PC-3 (cell line): ENCODE data around the gene PCNT.

Experiments
- EZH2 ChIP-seq: fragments of 300-600 bp; sonication (generic); IDR thresholded peaks from one replicate; pipeline ENCODE4 v1.6.1; 2017; ENCODE audit warnings: antibody characterized with exemption, mild to moderate bottlenecking, low read length; ENCODE audit not compliant: unreplicated experiment
- EZH2phosphoT487 ChIP-seq: fragments of 300-600 bp; sonication (generic); IDR thresholded peaks from 2 replicates; pipeline ENCODE4 v1.6.1; 2018; ENCODE audit warnings: mild to moderate bottlenecking, antibody characterized with exemption, low read length, borderline replicate concordance
- TF ChIP-seq, protein P1 (sequence below): fragments of 300-600 bp; sonication (generic); conservative IDR thresholded peaks from 2 replicates; pipeline ENCODE4 v1.5.1; 2017; ENCODE audit warnings: antibody characterized with exemption, low read depth, mild to moderate bottlenecking, low read length

DNA sequence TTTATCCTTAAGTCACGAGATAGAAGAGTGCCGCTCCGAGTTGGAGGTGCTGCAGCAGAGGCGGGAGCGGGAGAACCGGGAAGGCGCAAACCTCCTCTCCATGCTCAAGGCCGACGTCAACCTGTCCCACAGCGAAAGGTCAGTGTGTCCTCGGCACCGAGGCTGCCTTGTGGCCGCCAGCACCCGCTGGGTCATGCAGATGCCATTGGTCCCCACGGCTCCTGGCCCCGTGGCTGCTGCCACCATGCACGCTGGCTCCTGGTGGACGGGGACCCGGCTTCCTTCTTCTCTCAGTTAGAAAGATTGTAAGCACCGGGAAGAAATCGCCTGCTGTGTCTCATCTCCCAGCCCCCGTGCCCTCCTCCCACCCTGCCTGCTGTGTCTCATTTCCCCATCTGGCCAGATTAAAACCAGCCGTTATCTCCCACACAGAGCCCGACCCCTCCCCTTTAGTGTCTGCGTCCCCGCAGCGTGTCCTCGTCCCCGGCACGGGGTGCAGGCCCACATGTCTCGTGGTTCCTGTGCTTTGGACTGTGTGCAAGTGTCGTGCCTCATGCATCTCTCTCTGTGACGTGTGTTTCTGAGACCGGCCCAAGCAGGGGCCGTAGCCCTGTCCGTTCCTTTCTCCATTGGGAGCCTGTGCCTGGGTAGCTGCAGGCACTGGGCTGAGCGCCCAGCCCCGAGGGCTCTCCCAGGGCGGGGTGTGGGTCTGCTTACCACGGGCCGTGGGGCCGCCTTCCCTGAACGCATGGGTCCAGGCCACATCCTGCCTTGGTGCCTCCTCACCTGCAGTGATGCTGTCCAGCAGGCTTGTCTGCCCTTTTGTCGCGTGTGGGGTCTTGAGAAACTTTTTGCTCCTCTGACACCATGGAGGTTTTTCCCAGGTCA is 62.1 kb downstream of the PCNT start:
- TF ChIP-seq EZH2phosphoT487 (no peak), EZH2 (no peak)
- TF ChIP-seq, protein P1, sequence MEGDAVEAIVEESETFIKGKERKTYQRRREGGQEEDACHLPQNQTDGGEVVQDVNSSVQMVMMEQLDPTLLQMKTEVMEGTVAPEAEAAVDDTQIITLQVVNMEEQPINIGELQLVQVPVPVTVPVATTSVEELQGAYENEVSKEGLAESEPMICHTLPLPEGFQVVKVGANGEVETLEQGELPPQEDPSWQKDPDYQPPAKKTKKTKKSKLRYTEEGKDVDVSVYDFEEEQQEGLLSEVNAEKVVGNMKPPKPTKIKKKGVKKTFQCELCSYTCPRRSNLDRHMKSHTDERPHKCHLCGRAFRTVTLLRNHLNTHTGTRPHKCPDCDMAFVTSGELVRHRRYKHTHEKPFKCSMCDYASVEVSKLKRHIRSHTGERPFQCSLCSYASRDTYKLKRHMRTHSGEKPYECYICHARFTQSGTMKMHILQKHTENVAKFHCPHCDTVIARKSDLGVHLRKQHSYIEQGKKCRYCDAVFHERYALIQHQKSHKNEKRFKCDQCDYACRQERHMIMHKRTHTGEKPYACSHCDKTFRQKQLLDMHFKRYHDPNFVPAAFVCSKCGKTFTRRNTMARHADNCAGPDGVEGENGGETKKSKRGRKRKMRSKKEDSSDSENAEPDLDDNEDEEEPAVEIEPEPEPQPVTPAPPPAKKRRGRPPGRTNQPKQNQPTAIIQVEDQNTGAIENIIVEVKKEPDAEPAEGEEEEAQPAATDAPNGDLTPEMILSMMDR: no peak
